A673 (cell line): ENCODE measurements around the gene GNAQ.

Experiments
- EZH2 ChIP-seq: fragments of 200-600 bp; sonication (generic); IDR thresholded peaks from 2 replicates; pipeline ENCODE4 v1.6.1; 2017; ENCODE audit warnings: borderline replicate concordance, low read depth, mild to moderate bottlenecking, mixed read lengths, antibody characterized with exemption, low read length; ENCODE audit not compliant: poor library complexity, severe bottlenecking
- TF ChIP-seq, protein P1 (sequence below): fragments of 300-800, 200-600 bp; sonication (generic); conservative IDR thresholded peaks from 2 replicates; pipeline ENCODE4 v1.5.1; 2017; ENCODE audit warnings: low read depth, mild to moderate bottlenecking, antibody characterized with exemption, low read length, moderate library complexity, mixed read lengths

GRCh38 chr9:77738932-77739331 lies 292.7 kb downstream of the GNAQ start:
- TF ChIP-seq, protein P1, sequence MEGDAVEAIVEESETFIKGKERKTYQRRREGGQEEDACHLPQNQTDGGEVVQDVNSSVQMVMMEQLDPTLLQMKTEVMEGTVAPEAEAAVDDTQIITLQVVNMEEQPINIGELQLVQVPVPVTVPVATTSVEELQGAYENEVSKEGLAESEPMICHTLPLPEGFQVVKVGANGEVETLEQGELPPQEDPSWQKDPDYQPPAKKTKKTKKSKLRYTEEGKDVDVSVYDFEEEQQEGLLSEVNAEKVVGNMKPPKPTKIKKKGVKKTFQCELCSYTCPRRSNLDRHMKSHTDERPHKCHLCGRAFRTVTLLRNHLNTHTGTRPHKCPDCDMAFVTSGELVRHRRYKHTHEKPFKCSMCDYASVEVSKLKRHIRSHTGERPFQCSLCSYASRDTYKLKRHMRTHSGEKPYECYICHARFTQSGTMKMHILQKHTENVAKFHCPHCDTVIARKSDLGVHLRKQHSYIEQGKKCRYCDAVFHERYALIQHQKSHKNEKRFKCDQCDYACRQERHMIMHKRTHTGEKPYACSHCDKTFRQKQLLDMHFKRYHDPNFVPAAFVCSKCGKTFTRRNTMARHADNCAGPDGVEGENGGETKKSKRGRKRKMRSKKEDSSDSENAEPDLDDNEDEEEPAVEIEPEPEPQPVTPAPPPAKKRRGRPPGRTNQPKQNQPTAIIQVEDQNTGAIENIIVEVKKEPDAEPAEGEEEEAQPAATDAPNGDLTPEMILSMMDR, result no peak
- no peak for TF ChIP-seq EZH2
